PC-9 (cell line): Measurements from ENCODE around the gene C7orf57.

Source experiments
- EZH2 ChIP-seq: fragments of 200-600 bp; sonication (generic); IDR thresholded peaks from 2 replicates; pipeline ENCODE4 v1.8.0; 2017; ENCODE audit warnings: antibody characterized with exemption, low read depth
- TF ChIP-seq, protein P1 (sequence below): fragments of 200-600 bp; sonication (generic); conservative IDR thresholded peaks from 2 replicates; pipeline ENCODE4 v1.6.1; 2017; ENCODE audit warnings: mixed run types, antibody characterized with exemption, mild to moderate bottlenecking, moderate library complexity

DNA sequence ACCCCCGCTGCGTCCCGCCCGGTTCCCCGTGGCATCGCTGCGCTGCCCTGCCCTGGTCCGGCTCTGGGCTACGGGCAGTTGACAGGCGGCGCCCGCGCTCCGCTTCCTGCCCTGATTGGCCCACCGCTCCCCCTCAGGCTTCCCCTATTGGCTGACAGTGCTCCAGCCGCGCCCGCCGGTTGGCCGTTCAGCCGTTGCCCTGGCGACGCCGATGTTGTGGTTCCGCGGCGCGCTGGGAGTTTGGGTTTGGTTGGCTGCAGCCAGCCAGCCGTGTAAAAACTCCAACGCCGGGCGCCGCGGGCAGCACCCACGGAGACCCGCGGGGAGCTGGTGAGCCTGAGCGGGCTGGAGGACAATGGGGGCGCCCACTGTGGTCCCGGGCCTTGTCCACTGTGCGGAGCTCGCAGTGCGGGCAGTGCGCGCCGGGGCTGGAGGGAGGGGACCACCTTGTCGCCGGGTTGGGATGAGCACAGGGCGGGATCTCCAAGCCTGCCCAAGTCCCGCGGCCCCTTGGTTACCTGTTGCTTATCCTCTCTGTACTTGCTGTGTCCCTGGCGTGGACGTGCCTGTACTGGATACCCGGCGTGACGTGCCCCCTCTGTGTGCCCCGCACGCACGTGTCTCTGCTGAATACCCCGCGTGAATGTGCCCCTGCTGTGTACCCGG lies at the start of gene C7orf57:
- TF ChIP-seq, protein P1, sequence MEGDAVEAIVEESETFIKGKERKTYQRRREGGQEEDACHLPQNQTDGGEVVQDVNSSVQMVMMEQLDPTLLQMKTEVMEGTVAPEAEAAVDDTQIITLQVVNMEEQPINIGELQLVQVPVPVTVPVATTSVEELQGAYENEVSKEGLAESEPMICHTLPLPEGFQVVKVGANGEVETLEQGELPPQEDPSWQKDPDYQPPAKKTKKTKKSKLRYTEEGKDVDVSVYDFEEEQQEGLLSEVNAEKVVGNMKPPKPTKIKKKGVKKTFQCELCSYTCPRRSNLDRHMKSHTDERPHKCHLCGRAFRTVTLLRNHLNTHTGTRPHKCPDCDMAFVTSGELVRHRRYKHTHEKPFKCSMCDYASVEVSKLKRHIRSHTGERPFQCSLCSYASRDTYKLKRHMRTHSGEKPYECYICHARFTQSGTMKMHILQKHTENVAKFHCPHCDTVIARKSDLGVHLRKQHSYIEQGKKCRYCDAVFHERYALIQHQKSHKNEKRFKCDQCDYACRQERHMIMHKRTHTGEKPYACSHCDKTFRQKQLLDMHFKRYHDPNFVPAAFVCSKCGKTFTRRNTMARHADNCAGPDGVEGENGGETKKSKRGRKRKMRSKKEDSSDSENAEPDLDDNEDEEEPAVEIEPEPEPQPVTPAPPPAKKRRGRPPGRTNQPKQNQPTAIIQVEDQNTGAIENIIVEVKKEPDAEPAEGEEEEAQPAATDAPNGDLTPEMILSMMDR: no peak; the same call in 1 of the 2 replicates
- no peak for TF ChIP-seq EZH2
